Measurements from ENCODE around the gene GMDS. TPM values are rescaled to one million over a fixed set of nuclear protein-coding genes. Genes with fewer than 3 reads are reported as not detected.
A peak's percentile ranks its signal among the peaks of the same experiment; 100 is the strongest.

Gene GMDS
- total and polyA plus RNA-seq, 2 experiments from 2014 or later: 30.1 to 36.5 TPM

DNA sequence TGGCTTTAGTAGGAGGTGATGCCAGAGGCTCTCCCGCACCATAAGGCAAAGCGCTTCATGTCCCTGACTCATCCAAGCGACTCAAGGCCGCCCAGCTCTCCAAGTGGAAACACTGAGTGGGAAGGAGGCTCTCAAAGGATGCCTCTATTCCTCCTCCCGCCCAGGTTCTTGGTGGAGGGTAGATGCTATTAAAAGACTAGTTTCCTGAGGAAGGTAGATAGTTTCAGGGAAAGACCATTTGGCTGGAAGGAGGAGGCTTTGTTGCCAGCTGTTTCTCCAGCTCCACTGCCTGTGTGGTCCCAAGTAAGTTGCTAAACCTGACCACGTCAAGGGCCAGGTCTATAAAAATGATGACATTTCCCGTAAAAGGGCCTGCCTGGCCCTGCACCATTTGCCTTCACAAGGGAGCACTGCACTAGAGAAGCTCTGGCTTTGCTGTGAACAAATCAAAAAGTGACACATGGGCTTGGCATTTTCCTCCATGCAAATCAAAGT lies 48.2 kb downstream of the GMDS start:
- no peaks in the 10 kb centered on the region for H3K79me2 ChIP-seq (replicated peaks; ENCODE audit: insufficient read depth)
- no peak overlapping the region for H2AFZ ChIP-seq
- Mint-ChIP-seq H3K4me3 (no peak overlapping the region), H3K27ac (no peak overlapping the region), H3K9me3 (peaks cover 3% of the 10 kb centered on the region; the same call in 2 of the 3 replicates), H3K27me3 (ENCODE audit: insufficient read depth, low read depth, poor library complexity) (peaks cover 2% of the 10 kb centered on the region), H3K4me1 (peaks cover 8% of the 10 kb centered on the region; the same call in 2 of the 3 replicates), H3K36me3 (ENCODE audit: low read depth) (0 out of 3 replicates have a peak, but pooled peaks cover 8% of the 10 kb centered on the region)
- TF ChIP-seq EZH2phosphoT487 (IDR thresholded peaks at IDR 0.05; ENCODE audit: unreplicated experiment) (no peak), STAT1 (IDR thresholded peaks at IDR 0.05; ENCODE audit: unreplicated experiment) (no peak), NANOG (IDR thresholded peaks at IDR 0.05; ENCODE audit: borderline replicate concordance) (no peak), EZH2 (IDR thresholded peaks at IDR 0.05; ENCODE audit: low read depth, unreplicated experiment) (no peak), CREB1 (CRISPR knock-in tag; IDR thresholded peaks at IDR 0.05; ENCODE audit: low read depth) (no peak), POLR2AphosphoS5 (IDR thresholded peaks at IDR 0.05; ENCODE audit: low read depth) (no peak), ZNF331 (CRISPR knock-in tag; IDR thresholded peaks at IDR 0.05; ENCODE audit: low read depth) (no peak)
- TF ChIP-seq, protein P1, sequence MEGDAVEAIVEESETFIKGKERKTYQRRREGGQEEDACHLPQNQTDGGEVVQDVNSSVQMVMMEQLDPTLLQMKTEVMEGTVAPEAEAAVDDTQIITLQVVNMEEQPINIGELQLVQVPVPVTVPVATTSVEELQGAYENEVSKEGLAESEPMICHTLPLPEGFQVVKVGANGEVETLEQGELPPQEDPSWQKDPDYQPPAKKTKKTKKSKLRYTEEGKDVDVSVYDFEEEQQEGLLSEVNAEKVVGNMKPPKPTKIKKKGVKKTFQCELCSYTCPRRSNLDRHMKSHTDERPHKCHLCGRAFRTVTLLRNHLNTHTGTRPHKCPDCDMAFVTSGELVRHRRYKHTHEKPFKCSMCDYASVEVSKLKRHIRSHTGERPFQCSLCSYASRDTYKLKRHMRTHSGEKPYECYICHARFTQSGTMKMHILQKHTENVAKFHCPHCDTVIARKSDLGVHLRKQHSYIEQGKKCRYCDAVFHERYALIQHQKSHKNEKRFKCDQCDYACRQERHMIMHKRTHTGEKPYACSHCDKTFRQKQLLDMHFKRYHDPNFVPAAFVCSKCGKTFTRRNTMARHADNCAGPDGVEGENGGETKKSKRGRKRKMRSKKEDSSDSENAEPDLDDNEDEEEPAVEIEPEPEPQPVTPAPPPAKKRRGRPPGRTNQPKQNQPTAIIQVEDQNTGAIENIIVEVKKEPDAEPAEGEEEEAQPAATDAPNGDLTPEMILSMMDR (conservative IDR thresholded peaks at IDR 0.05; ENCODE audit: low read depth in 2 of 2): no peak
- TF ChIP-seq, protein P2, sequence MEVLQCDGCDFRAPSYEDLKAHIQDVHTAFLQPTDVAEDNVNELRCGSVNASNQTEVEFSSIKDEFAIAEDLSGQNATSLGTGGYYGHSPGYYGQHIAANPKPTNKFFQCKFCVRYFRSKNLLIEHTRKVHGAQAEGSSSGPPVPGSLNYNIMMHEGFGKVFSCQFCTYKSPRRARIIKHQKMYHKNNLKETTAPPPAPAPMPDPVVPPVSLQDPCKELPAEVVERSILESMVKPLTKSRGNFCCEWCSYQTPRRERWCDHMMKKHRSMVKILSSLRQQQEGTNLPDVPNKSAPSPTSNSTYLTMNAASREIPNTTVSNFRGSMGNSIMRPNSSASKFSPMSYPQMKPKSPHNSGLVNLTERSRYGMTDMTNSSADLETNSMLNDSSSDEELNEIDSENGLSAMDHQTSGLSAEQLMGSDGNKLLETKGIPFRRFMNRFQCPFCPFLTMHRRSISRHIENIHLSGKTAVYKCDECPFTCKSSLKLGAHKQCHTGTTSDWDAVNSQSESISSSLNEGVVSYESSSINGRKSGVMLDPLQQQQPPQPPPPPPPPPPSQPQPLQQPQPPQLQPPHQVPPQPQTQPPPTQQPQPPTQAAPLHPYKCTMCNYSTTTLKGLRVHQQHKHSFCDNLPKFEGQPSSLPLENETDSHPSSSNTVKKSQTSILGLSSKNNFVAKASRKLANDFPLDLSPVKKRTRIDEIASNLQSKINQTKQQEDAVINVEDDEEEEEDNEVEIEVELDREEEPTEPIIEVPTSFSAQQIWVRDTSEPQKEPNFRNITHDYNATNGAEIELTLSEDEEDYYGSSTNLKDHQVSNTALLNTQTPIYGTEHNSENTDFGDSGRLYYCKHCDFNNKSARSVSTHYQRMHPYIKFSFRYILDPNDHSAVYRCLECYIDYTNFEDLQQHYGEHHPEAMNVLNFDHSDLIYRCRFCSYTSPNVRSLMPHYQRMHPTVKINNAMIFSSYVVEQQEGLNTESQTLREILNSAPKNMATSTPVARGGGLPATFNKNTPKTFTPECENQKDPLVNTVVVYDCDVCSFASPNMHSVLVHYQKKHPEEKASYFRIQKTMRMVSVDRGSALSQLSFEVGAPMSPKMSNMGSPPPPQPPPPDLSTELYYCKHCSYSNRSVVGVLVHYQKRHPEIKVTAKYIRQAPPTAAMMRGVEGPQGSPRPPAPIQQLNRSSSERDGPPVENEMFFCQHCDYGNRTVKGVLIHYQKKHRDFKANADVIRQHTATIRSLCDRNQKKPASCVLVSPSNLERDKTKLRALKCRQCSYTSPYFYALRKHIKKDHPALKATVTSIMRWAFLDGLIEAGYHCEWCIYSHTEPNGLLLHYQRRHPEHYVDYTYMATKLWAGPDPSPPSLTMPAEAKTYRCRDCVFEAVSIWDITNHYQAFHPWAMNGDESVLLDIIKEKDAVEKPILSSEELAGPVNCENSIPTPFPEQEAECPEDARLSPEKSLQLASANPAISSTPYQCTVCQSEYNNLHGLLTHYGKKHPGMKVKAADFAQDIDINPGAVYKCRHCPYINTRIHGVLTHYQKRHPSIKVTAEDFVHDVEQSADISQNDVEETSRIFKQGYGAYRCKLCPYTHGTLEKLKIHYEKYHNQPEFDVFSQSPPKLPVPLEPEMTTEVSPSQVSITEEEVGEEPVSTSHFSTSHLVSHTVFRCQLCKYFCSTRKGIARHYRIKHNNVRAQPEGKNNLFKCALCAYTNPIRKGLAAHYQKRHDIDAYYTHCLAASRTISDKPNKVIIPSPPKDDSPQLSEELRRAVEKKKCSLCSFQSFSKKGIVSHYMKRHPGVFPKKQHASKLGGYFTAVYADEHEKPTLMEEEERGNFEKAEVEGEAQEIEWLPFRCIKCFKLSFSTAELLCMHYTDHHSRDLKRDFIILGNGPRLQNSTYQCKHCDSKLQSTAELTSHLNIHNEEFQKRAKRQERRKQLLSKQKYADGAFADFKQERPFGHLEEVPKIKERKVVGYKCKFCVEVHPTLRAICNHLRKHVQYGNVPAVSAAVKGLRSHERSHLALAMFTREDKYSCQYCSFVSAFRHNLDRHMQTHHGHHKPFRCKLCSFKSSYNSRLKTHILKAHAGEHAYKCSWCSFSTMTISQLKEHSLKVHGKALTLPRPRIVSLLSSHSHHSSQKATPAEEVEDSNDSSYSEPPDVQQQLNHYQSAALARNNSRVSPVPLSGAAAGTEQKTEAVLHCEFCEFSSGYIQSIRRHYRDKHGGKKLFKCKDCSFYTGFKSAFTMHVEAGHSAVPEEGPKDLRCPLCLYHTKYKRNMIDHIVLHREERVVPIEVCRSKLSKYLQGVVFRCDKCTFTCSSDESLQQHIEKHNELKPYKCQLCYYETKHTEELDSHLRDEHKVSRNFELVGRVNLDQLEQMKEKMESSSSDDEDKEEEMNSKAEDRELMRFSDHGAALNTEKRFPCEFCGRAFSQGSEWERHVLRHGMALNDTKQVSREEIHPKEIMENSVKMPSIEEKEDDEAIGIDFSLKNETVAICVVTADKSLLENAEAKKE (CRISPR knock-in tag; IDR thresholded peaks at IDR 0.05): no peak
- TF ChIP-seq, protein P3, sequence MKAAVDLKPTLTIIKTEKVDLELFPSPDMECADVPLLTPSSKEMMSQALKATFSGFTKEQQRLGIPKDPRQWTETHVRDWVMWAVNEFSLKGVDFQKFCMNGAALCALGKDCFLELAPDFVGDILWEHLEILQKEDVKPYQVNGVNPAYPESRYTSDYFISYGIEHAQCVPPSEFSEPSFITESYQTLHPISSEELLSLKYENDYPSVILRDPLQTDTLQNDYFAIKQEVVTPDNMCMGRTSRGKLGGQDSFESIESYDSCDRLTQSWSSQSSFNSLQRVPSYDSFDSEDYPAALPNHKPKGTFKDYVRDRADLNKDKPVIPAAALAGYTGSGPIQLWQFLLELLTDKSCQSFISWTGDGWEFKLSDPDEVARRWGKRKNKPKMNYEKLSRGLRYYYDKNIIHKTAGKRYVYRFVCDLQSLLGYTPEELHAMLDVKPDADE (IDR thresholded peaks at IDR 0.05): no peak
- no peaks in the 10 kb centered on the region; the same call in 1 of the 2 replicates for H3K36me3 ChIP-seq (ENCODE audit: insufficient read depth)
- DNase-seq (ENCODE audit: low spot score) (no peak), ATAC-seq (peak; percentile 35; the same call in 1 of the 3 replicates)
- no peaks in the 10 kb centered on the region for H3K27me3 ChIP-seq (ENCODE audit: insufficient read depth)
- no peak overlapping the region for H3K4me2 ChIP-seq
- peaks cover 12% of the 10 kb centered on the region for H4K20me1 ChIP-seq (replicated peaks; ENCODE audit: insufficient read depth)
- H3K27ac ChIP-seq (ENCODE audit: low read depth): no peak overlapping the region
- no peak overlapping the region for H3K4me3 ChIP-seq
- no peaks in the 10 kb centered on the region for H3F3A ChIP-seq (replicated peaks; ENCODE audit: low read depth)
- peaks cover 14% of the 10 kb centered on the region for H3K4me1 ChIP-seq (ENCODE audit: insufficient read depth)
- no peaks in the 10 kb centered on the region for H3K9me2 ChIP-seq (ENCODE audit: insufficient read depth)
